GM19043 (cell line): Measurements from ENCODE around the gene PITX3.

Source experiments
- ATAC-seq: cut with Tn5 transposase; IDR thresholded peaks from one replicate; pipeline ENCODE4 v1.9.1; 2021; ENCODE audit warnings: low read depth; ENCODE audit not compliant: unreplicated experiment

Gene PITX3

DNA sequence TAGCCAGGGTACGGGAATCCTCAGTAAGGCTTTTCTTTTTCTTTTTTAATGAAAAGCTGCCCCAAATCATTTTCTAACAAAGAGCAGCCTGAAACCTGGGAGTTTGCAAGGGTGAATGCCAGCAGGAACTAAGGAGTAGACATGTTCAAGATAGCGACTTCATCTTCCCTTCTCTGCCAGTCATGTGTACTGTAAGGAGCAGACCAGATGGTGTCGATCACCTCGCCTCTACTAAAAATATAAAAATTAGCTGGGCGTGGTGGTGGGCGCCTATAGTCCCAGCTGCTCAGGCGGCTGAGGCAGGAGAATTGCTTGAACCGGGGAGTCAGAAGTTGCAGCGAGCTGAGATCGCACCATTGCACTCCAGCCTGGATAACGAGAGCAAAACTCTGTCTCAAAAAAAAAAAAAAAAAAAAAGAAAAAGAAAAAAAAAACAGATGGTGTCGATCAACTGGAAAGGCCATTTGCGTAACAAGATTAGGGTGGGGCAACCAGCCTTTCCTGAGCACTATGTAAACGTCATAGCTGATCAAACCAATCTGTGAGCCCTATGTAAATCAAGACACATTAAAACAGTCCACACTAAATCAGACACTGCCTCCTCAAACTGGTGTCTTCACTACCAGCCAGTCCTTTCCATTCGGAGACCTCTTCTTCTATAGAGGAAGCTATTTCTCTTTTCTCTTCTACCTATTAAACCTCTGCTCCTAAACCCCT, 55.3 kb downstream of the PITX3 start:
- no peak for ATAC-seq

DNA sequence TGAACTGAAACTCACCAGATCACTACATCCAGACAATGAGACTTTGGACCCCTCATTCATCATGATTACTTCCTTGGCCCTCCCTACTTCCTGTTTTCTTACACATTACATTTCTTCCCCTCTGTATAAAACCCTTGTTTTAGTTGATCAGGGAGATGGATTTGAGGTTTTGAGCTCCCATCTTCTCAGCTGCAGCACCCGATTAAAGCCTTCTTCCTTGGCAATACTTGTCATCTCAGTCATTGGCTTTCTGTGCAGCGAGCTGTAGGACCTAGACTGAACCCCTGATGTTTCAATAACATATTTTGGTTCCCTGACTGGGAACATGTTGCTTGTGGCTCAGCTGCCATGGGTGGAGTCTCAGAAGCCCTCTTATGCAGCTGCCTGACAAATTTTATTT, 56.0 kb downstream of the PITX3 start:
- ATAC-seq = no peak

DNA sequence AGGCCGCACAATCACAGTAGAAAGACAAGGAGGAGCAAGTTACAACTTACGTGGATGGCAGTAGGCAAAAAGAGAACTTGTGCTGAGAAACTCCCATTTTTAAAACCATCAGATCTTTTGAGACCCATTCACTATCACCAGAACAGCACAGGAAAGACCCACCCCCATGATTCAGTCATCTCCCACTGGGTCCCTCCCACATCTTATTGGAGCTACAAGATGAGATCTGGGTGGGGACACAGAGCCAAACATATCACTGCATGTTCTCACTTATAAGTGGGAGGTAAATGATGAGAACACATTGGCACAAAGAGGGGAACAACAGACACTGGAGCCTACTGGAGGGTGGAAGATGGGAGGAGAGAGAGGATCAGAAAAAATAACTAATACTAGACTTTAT, 56.7 kb downstream of the PITX3 start:
- no peak for ATAC-seq
